ENCODE results near the gene PSG5.
"Not testable (repeated sequence)": the region's sequence is repeated elsewhere in the genome, so short reads cannot be mapped to it uniquely, and the experiment has no call there.

The PSG5 gene

DNA sequence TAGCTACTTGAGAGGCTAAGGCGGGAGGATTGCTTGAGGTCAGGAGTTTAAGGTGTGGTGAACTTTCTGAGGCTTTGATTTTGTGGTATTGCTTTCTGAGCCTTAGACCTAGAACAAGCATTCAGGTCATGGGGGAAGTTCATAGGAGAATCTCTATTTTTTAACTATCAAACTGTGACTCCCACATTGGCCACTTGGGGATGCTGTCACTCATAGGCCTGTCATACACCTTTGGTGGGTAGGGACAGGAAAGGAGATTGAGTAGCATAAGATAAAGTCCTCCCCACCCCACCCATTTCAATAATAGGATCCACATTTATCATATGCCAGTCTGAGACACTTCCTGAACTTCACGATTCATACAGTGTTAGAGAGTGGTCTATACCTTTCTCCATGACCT is 62.0 kb downstream of the PSG5 start:
- no peak for DNase-seq (ENCODE audit: low read depth)
- no peak for TF ChIP-seq POLR2A (IDR thresholded peaks at IDR 0.05; ENCODE audit: extremely low read depth, insufficient read length)
- no peak for TF ChIP-seq MYC (IDR thresholded peaks at IDR 0.05; ENCODE audit: low read depth, low read length)
- TF ChIP-seq, protein P1, sequence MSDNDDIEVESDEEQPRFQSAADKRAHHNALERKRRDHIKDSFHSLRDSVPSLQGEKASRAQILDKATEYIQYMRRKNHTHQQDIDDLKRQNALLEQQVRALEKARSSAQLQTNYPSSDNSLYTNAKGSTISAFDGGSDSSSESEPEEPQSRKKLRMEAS (IDR thresholded peaks at IDR 0.05; ENCODE audit: low read depth, low read length), result no peak
- no peak overlapping the region for H3K4me3 ChIP-seq (ENCODE audit: low read depth, low read length)

DNA sequence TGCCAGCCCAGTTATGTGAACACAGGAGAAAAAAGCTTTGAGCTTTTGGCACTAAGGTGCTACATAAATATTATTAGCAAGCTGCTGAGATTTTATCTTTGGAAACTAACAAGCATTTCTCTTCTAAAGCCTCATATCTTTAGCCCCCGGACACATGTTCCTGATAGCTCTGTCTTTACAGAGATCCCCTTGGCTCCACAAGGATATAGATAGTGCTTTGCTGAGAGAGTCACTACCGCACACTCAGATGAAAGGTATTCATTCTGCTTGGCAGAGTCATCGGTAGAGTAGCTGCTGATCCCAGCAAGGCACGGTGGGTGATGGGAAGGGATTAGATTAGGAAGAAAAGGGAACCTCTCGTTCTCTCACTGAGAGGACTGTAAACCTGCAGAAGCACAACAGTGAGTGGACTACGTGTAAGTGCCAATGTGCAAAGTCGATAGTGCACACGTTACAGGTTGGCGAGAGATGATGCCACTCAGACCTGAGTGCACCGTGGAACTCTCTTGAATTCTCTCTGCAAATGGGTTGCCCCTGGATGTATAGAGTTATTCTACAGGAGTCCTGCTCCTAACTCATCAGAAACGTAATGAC is 65.8 kb downstream of the PSG5 start:
- not testable (repeated sequence) for H3K4me3 ChIP-seq (ENCODE audit: low read depth, low read length); DNase-seq (ENCODE audit: low read depth)

DNA sequence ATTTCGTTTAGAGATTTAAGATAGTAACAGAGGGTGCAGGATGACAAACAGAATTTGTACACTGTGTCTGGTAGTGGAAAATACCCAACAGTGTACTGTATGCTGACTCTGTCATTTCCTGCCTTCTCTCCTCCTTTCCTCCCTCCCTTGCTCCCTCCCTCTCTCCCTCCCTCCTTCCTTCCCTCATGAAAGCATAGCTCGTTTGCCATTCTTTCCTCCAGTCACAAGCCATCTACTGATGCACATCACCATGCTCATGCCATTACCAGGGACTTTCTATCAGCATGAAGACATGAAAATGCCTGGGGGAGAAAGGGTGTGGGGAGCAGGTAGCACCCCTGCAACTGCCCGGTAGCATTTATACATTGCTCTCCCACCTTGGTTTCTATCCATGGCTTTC is 66.8 kb downstream of the PSG5 start:
- H3K4me3 ChIP-seq (ENCODE audit: low read depth, low read length); DNase-seq (ENCODE audit: low read depth): not testable (repeated sequence)

Measured in NB4 (cell line).